HG02973 (cell line): ENCODE data around the gene RAB13.
"Not testable (repeated sequence)": the region's sequence is repeated elsewhere in the genome, so short reads cannot be mapped to it uniquely, and the experiment has no call there.

Experiments used
- ATAC-seq: cut with Tn5 transposase; IDR thresholded peaks from one replicate; pipeline ENCODE4 v1.9.1; 2021; ENCODE audit warnings: moderate library complexity; ENCODE audit not compliant: unreplicated experiment

Gene RAB13

DNA sequence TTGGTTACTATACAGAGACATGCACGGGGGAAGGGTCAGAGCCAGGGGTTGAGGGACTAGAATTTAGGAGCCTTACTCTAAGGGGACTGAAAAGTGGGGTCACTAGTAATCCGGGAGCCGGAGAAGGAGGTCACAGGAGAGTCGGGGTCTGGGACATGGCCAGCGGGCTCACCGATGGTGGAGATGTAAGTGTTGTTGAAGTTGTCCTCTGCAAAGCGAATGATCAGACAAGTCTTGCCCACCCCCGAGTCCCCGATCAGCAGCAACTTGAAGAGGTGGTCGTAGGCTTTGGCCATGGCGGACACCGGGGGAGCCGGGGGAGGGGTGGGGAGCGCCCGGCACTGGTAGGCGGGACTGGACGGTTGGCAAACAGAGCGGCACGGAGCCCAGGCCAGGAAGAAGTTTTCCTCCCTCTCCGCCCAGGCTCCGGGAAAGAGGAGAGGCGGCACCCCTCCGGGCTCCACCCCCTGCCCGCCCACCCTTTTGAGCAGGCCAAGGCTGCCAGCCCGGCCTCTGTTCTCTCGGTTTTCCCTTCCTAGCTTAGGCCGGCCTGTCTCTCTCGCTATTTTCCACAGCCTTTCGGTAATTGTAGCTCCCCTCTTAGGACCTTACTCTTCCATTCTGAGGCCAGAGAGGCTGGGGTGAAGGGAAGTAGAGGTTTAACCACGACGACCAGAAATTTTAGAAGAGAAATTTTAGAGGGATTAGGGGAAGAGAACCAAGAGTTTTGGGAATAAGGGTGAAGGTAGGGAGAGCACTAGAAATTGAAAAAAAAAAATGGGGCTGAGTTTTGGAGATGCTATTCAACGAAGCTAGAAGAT is at the start of gene RAB13:
Gene RAB13 (minus strand): TSS at position 399 of the 821 bp plus-strand sequence. CDS start 103 bp downstream, at position 296.
- ATAC-seq: no peak

DNA sequence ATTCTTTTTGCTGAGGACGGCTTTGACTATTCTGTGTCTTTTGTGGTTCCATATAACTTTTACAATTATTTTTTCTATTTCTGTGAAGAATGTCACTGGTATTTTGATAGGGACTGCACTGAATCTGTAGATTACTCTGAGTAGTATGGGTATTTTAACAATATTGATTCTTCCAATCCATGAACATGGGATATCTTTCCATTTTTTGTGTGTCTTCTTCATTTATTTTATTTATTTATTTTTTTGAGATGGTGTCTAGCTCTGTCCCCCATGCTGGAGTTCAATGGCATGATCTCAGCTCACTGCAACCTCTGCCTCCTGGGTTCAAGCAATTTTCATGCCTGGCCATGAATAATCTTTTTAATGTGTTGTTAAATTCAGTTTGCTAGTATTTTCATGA is 47.6 kb upstream of the RAB13 start:
- ATAC-seq: not testable (repeated sequence)

DNA sequence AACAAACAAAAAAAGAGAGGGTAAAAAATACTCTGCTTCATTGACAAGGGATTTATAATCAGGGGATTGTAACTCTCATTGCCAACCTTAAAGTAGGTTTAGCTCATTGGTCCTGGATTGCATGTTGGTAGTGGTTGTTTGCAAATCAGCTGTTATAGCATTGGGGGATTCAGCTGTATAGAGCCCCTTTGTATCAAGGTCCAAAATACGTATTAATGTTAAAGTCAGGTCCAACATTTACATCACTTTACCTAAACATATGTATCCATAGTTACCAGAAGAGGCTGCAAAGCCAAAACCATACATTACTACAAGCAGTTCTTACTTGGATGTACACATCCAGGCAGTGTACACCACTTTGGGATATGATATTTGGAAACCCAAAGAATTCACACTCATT is 33.8 kb upstream of the RAB13 start:
- no peak for ATAC-seq

DNA sequence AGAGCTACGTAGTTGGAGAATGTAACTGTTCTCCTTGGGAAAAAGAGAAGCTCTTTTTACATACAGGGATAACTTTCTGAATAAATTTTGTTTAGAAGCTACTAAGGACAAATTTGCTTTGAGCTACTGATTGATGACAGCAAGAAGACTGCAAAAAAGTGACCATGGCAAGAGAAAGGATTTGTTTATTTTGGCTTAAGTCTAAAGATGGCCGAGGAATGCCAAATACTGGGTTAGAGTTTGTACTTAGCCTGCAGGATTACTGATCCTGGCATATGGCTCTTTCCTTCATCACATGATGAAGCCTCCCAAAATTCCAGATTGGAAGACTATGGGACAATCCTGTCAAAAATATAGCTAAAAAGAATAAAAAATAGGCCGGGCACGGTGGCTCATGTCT is 33.1 kb upstream of the RAB13 start:
- ATAC-seq: no peak

DNA sequence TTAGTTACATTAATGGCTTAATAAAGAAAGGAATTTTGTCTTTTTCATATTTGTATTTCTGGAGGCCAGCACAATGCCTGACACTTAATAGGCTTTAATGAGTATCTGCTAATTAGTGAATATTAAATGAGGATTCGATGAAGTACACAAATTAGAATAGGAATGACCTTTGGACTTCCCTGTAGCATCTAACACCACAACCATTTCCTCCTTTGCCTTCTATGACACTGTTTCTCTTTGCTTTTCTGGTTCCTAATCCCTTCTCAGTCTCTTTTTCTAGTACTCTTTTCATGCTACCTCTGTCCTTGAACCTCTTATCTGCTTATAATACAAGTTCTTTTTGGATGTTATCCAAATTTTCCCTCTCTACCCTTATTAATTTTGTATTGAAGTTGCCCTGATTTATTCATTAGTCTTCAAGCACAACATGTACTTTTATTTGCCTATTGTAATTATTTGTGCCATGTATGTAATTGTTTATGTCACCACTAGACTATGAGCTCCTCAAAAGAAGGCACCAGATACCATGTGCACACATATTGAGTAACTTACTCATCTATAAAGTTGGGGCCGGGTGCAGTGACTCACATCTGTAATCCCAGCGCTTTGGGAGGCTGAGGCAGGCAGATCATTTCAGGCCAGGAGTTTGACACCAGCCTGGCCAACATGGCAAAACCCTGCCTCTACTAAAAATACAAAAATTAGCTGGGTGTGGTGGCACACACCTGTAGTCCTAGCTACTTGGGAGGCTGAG is 28.2 kb upstream of the RAB13 start:
- no peak for ATAC-seq

DNA sequence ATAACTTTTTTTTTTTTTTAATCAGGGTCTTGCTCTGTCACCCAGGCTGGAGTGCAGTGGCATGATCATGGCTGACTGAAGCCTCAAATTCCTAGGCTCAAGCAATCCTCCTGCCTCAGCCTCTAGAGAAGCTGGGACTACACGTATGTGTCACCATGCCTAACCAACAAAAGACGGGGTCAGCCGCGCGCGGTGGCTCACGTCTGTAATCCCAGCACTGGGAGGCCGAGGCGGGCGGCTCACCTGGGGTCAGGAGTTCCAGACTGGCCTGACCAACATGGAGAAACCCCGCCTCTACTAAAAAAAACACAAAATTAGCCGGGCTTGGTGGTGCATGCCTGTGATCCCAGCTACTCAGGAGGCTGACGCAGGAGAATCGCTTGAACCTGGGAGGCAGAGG is 26.4 kb upstream of the RAB13 start:
- not testable (repeated sequence) for ATAC-seq

DNA sequence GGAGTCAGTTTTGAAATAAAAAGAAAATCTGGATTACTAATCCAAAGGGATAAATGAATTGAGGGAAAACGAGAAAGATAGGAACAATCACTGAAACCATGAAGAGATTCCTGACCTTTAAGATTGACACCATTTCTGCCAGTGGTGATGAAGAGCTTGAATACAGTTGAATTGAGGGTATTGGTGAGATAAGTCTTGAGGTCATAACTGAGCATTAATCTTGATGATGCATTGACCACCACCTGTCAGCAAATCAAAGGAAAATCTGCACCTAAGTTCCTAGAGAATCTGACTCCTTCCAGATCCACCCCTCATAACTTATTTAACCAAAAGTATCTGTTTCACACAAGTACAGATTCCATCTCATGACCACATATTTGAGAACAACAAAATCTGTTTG is 26.0 kb upstream of the RAB13 start:
- no peak for ATAC-seq

DNA sequence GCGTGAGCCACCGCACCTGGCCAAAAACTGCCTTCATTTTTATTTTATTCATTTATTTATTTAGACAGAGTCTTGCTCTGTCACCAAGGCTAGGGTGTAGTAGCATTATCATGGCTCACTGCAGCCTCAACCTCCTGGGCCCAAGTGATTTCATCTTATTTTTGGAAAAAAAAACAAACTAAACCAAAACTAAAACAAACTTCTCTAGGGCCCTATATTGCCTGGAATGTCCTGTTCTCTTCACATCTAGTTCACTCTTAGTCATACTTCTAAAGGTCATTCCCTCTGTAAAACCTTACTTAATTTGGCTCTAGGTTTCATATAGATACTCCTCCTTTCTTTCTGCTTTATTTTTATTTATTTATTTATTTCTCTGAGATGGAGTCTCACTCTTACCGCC is 20.0 kb upstream of the RAB13 start:
- no peak for ATAC-seq

DNA sequence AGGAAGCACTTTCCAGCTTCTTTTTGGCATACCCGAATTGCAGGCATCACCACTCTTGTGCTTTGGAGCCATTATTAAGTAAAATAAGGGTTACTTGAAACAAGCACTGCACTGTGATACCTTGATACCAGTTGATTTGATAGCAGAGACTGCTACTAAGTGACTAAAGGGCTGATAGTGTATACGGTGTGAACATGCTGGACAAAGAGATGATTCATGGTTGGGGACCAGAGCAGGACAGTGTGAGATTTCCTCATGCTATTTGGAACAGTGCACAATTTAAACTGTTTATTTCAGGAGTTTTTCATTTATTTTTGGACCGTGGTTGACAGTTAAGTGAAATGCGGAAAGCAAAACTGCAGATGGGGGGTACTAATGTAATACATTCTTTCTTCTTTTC is 14.3 kb upstream of the RAB13 start:
- no peak for ATAC-seq

DNA sequence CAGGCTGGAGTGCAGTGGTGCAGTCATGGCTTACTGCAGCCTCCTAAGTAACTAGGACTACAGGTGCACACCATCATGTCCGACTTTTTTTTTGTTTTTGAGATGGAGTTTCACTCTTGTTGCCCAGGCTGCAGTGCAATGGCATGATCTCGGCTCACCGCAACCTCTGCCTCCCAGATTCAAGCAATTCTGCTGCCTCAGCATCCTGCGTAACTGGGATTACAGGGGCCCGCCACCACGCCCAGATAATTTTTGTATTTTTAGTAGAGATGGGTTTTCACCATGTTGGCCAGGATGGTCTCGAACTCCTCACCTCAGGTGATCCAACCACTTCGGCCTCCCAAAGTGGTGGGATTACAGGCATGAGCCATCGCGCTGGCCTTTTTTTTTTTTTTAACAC is 10.7 kb upstream of the RAB13 start:
- ATAC-seq: not testable (repeated sequence)

DNA sequence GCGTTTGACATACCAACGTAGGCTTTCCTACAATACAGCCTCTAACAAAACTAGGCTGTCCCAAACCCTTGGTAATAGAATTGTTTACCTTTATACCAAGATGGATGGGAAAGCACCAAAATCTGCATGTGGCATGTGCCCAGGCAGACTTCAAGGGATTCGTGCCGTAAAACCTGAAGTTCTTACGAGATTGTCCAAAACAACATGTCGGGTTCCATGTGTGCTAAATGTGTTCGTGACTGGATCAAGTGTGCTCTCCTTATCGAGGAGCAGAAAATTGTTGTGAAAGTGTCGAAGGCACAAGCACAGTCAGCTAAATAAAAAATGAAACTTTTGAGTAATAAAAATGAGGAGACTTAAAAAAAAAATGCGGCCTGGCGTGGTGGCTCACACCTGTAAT is 9.5 kb upstream of the RAB13 start:
- no peak for ATAC-seq

DNA sequence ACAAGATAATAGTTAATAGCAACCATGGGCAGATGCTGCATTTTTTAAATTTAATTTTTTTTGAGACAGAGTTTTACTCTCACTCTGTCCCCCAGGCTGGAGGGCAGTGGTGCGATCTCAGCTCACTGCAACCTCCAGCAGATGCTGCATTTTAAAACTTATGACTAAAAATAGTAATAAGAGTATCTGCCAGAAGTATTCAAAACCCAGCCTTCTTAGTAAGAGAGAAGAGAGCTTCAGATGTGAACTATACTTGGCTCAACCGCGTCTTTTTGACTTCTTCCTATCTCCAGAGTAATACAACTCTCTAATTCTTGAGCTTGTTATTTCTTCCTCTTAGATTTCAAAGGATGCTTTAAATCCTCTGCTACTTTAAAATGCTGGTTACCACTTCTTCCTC is 9.1 kb upstream of the RAB13 start:
- ATAC-seq: no peak

DNA sequence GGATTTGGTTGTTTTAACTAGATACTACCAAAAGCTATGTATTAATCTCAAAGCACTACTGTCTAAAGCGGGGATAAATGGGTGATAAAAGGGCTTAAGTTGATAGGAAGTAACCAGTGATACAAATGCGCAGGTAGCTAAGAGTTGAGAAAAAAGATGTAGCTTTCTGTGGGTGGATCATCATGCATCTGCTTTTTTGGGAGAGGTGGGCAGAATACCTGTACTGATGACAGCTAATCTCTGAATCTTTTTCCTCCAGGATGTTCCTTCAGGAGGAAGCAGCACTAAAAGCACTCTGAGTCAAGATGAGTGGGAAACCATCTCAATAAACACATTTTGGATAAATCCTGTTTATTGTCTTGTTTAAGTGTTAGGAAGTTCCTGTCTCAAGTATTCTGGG is 5.7 kb upstream of the RAB13 start:
- no peak for ATAC-seq

DNA sequence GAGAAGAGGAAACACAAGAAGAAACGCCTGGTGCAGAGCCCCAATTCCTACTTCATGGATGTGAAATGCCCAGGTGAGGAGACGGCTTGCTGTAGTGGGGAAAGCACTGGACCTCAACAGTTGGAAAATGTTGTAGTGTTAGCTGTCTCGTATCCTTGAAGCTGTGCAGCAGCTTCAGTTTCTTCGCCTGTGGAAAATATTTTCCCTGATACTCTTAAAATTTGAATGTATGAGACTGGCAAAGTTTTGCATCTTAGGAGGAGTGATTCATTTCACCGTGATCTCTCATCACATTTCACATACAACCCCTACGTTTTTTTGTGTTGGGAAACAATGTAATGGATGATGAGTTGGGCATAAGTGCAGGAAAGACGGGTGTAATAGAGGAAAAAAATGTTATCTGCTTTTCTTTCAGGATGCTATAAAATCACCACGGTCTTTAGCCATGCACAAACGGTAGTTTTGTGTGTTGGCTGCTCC is 5.1 kb upstream of the RAB13 start:
- no peak for ATAC-seq

DNA sequence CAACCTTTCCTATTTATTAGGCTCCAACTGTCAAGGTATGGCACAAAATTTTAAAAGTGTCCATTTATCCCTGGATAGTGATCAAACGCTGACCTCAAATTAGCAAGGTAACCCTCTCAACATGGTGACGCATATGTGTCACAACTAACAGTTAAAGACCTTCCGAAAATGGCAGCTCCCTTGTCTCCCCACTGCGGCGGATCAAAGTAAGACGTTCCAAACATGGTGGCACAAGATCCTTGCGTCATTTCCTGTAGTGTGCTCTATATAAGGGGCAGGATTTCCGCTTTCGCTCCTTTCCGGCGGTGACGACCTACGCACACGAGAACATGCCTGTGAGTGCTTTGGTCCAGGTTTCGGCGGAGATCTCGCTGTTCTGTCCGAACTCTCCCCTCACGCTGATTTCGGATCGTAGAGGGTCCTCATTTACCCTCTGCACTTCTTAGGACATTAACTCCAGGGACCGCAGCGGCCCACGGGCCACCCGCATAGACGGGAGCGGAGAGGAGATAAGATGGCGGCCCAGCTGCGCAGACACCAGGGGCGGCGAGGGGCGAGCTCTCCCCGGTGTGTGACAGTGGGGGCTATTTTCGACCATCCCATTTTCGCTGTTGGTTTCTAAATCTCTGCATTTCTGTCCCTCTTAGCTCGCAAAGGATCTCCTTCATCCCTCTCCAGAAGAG is 4.5 kb upstream of the RAB13 start, which contains the start of gene RPS27:
Gene RPS27 (plus strand): TSS at position 295 of the 683 bp plus-strand sequence. CDS start 35 bp downstream, at position 330.
- ATAC-seq: peak; percentile 62

DNA sequence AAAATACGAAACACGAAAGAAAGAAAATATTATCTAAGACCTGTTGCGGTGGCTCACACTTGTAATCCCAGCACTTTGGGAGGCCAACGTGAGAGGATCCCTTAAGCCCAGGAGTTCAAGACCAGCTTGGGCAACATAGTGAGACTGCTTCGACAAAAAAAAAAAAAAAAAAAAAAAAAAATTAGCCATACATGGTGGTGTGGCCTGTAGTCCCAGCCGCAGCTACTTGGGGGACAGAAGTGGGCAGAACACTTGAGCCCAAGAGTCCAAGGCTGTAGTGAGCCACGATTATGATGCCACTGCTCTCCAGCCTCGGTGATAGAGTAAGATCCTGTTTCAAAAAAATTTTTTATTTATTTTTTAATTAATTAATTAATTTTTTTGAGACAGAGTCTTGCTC is 1.5 kb upstream of the RAB13 start:
- no peak for ATAC-seq

DNA sequence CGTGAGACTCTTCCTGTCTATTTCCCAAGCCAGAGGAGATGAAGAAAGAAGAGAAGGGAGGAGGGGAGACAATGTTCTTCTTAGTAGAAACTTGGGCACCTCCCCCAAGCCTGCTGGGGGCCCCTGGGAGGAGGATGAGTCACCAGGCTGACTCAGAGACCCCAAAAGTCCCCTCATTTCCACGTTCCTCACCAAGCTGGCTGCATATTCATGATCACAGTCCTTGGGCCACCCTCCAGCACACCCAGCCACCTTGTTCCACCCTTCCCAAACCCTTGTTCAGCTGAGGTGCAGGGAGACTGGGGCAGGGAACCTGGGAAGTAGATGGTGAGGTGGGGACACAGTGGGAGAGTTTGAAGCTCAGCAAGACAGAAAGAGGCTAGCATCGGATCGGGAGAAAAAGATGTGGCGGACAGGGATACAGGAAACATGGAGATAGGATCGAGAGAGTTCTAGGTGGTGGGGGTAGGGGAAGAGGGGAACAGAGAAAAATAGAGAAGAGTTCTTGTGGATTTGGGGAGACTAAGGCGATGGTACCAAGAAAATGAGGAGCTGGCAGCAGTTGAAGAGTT is 712 bp downstream of the RAB13 start:
- no peak for ATAC-seq

DNA sequence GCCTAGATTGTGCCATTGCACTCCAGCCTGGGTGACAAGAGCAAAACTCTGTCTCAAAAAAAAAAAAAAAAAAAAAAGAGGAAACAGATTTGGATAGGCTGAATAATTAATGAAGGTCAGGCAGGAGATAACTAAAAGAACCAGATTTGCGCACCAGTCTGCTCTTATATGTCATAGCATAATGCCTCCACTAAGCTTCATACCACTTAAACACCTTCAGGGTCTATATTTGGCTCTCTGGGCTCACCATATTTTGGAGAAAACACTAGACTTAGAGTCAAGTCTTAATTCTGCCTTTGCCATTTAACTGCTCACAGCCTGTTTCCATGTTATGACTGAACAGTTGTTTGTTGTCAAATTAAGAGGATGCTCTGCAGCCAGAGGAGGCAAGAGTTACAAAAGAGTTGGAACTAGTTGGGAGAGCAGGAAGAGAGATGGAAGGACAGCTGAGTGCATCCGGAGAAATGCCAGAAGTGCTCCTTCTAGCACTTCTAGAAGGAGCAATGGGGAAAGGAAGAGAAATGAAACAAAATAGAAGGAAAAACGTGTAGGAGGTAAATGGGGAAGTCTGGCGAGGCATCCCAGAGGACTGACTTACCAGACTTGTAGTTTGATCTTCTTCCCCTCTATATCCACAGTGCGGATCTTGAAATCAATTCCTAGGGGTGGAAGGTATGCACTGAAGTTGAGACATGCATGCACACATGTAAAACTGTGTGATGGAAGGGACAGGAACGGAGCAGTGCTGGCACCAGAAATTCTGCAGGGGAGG is 1.8 kb downstream of the RAB13 start:
- ATAC-seq: no peak

DNA sequence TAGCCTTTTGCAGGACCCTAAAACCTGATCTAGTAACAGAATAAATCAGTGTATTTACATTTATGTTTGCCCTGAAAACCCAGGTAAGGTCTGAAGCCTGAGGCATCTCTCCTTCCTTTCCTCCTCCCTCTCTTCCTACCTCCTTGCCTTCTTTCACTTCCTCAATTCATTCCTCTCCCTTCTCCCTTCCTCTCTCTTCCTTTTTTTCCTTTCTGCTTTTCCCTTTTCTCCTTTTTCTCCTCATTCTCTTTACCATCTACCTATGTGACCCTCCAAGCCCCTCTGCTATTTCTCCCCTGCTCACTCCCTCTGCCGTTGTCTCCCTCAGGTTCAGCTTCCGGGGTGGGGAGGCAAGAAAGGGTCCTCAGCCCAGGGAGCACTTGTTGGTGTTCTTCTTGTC is 4.4 kb downstream of the RAB13 start:
- ATAC-seq: not testable (repeated sequence)

DNA sequence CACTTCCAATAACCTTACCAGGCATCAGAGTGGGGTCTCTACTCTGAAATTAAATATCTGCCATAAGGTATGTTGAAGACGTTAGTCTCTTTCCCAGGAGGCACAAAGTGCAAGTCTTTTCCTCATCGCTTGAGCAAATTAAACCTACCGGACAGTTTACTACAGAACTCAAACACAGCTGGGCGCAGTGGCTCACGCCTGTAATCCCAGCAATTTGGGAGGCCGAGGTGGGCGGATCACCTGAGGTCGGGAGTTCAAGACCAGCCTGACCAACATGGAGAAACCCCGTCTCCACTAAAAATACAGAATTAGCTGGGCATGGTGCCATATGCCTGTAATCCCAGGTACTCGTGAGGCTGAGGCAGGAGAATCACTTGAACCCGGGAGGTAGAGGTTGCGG is 7.0 kb downstream of the RAB13 start:
- not testable (repeated sequence) for ATAC-seq
